K562 (cell line): Measurements from ENCODE around the gene UTP11. TPM values are rescaled to one million over a fixed set of nuclear protein-coding genes. Genes with fewer than 3 reads are reported as not detected.

ENCODE experiments used
- ATAC-seq: fragments of 200-7000 bp; cut with Tn5 transposase; 3 replicates; pipeline ENCODE4 v1.9.1; 2020; ENCODE audit warnings: moderate library complexity
- BruUV-seq: library from RNA; stranded (reverse); fragments of 400-500 nt; replicated peaks from 2 replicates; lab custom pipeline; 2021; lab: Mats Ljungman, UMichigan
- CTCF ChIA-PET: fragments of 300-600 bp; formaldehyde crosslinking; extraction: SDS; loops from one replicate; lab custom pipeline; 2021; ENCODE audit warnings: low intra/inter-chr PET ratio; lab: Yijun Ruan, JAX
- POLR2A ChIA-PET: fragments of 300-600, 350-650 bp; sonication (Branson Sonifier 250); formaldehyde crosslinking; extraction: SDS; loops from one replicate; lab custom pipeline; 2021; ENCODE audit warnings: antibody characterized with exemption, inconsistent platforms; lab: Yijun Ruan, JAX
- DNase-seq, 4 experiments: peaks; one replicate each; pipeline versions ENCODE4 v3.0.0 to v3.0.0-alpha.2; 2011 to 2018; ENCODE audit warnings: low spot score in 3 of 4, mixed read lengths in 3 of 4; ENCODE audit errors: extremely low read depth in 1 of 4
- FAIRE-seq: peaks from 2 replicates; lab custom pipeline; 2011; peaks lifted over from hg19 to GRCh38; lab: Jason Lieb, UNC
- H2AFZ ChIP-seq: 2 replicates; pipeline ENCODE4 v1.6.0; 2011; ENCODE audit warnings: low read depth, low read length, control low read depth, inconsistent platforms
- H3K27ac ChIP-seq: fragments of 200-600 bp; 3 replicates; pipeline ENCODE4 v1.8.0; 2011; ENCODE audit warnings: low read depth, mild to moderate bottlenecking, control low read depth, inconsistent platforms, low read length, moderate library complexity, mixed read lengths; ENCODE audit errors: extremely low read depth
- H3K27me3 ChIP-seq, 2 experiments: fragments of 300-600 bp in 1 of 2; 2 replicates in 1 of 2; 3 replicates in 1 of 2; pipeline versions ENCODE4 v1.6.0 to v1.8.0; 2011; ENCODE audit warnings: inconsistent platforms in 2 of 2, low read length in 2 of 2, mild to moderate bottlenecking in 1 of 2, mixed read lengths in 1 of 2, moderate library complexity in 1 of 2; ENCODE audit not compliant: control insufficient read depth in 2 of 2, insufficient read depth in 2 of 2
- H3K36me3 ChIP-seq: fragments of 300-600 bp; 3 replicates; pipeline ENCODE4 v1.8.0; 2011; ENCODE audit warnings: mild to moderate bottlenecking, low read length, inconsistent platforms; ENCODE audit not compliant: control insufficient read depth, insufficient read depth
- H3K4me1 ChIP-seq, 2 experiments: fragments of 200-600 bp in 1 of 2; replicated peaks in 1 of 2; 2 replicates in 1 of 2; 3 replicates in 1 of 2; pipeline versions ENCODE4 v1.5.1 to v1.8.0; 2011; ENCODE audit warnings: inconsistent platforms in 2 of 2, low read length in 2 of 2, mild to moderate bottlenecking in 1 of 2, mixed read lengths in 1 of 2, moderate library complexity in 1 of 2; ENCODE audit not compliant: control insufficient read depth in 2 of 2, insufficient read depth in 2 of 2
- H3K4me2 ChIP-seq: 2 replicates; pipeline ENCODE4 v1.6.1; 2011; ENCODE audit warnings: low read length, control low read depth, inconsistent platforms, mixed read lengths; ENCODE audit not compliant: insufficient read depth
- H3K4me3 ChIP-seq: fragments of 200-600 bp; sonication (generic), shearing (Covaris generic); 2 replicates; pipeline ENCODE4 v1.5.1; 2016; ENCODE audit warnings: control low read depth, inconsistent platforms
- H3K79me2 ChIP-seq: fragments of 200-600 bp; 3 replicates; pipeline ENCODE4 v1.8.0; 2011; ENCODE audit warnings: low read length, inconsistent platforms; ENCODE audit not compliant: control insufficient read depth, insufficient read depth
- H3K9ac ChIP-seq, 2 experiments: 2 replicates each; pipeline versions ENCODE4 v1.6.0 to v1.6.1; 2011; ENCODE audit warnings: low read depth in 2 of 2, low read length in 2 of 2, control low read depth in 1 of 2, inconsistent platforms in 1 of 2, mild to moderate bottlenecking in 1 of 2, mixed read lengths in 1 of 2; ENCODE audit not compliant: insufficient read depth in 1 of 2
- H3K9me1 ChIP-seq: one replicate; pipeline ENCODE4 v1.6.0; 2011; ENCODE audit warnings: inconsistent platforms, mild to moderate bottlenecking, low read length, moderate library complexity; ENCODE audit not compliant: control insufficient read depth, insufficient read depth
- H3K9me3 ChIP-seq: replicated peaks from 2 replicates; pipeline ENCODE4 v1.5.1; 2011; ENCODE audit warnings: low read depth, low read length, inconsistent platforms; ENCODE audit not compliant: control insufficient read depth, insufficient read depth
- H4K20me1 ChIP-seq: replicated peaks from 2 replicates; pipeline ENCODE4 v1.6.1; 2011; ENCODE audit warnings: low read length, inconsistent platforms, mixed read lengths; ENCODE audit not compliant: control insufficient read depth, insufficient read depth
- ZNF639 ChIP-seq, 2 experiments: fragments of 200-800 bp in 1 of 2; sonication (Bioruptor generic) in 1 of 2; sonication (generic) in 1 of 2; formaldehyde crosslinking in 1 of 2; IDR thresholded peaks in 1 of 2; conservative IDR thresholded peaks in 1 of 2; 2 replicates each; pipeline versions ENCODE4 v1.5.0 to v1.6.1; 2016 to 2020; ENCODE audit warnings: missing compliant biosample characterization in 1 of 2, missing genetic modification characterization in 1 of 2, missing genetic modification reagents in 1 of 2
- WGBS: fragments of 100-300 bp; shearing (Covaris generic); methylation state at CpG from one replicate; pipeline ENCODE4 v1.1.6; 2016; ENCODE audit warnings: low coverage, mixed read lengths; ENCODE audit not compliant: insufficient coverage; ENCODE audit errors: missing lambda C conversion rate; 5-methylcytosine and 5-hydroxymethylcytosine counted together
- in situ Hi-C: fragments of 300-500 bp; cut with MboI; formaldehyde crosslinking; loops from 4 replicates; pipeline ENCODE4 v1.15.0; 2018; ENCODE audit warnings: inconsistent platforms, mixed read lengths
- intact Hi-C: fragments of 100-400 bp; cut with micrococcal nuclease; formaldehyde crosslinking; loops from 2 replicates; pipeline ENCODE4 v1.14.2; 2022
- polyA plus RNA-seq, 8 experiments: library from polyadenylated mRNA; depleted of rRNA in 4 of 8; stranded (reverse) in 5 of 8; unstranded in 3 of 8; fragments of >200 nt; fragmentation: Nextera tagmentation in 2 of 8; fragmentation: Illumina TruSeq in 1 of 8; extraction: Ambion mirVana in 2 of 8; extraction: Trizol in 1 of 8; gene quantifications; 2 replicates each; pipeline versions ENCODE4 v1.2.1 to v1.2.3, GENCODE V29; 2011 to 2014; ENCODE audit warnings: inconsistent platforms in 1 of 8, missing spikeins in 1 of 8
- total RNA-seq, 7 experiments: library from RNA; depleted of rRNA in 6 of 7; stranded (reverse); fragments of >200 nt in 6 of 7; fragmentation: Illumina TruSeq in 2 of 7; extraction: Trizol in 2 of 7; gene quantifications; 2 replicates each; pipeline versions ENCODE4 v1.2.1 to v1.2.3, GENCODE V29; 2011 to 2021; ENCODE audit warnings: low replicate concordance in 1 of 7
- TF ChIP-seq, protein P1 (sequence below): sonication (generic); IDR thresholded peaks from 2 replicates; pipeline ENCODE4 v1.6.1; 2016

The UTP11 gene
- total and polyA plus RNA-seq, 9 of the 15 experiments (the other 6 are each of a cell fraction or from before 2014, with no cell fraction given), result 91.1 to 378 (median 221) TPM

GRCh38 chr1:38043036-38043747 lies 30.7 kb downstream of the UTP11 start:
- no peak for ATAC-seq
- ChIA-PET CTCF (no interaction called here), POLR2A (interaction anchor here (1.2 to 5.7 kb wide), 3 partner anchors 13 to 24 kb away, joined by 4 to 43 read pairs (median 7); no protein-coding TSS in a partner anchor)

More at GRCh38 chr1:38043036-38043747, 30.7 kb downstream of the UTP11 start:
- H3K9me3 ChIP-seq, result no peaks in the 10 kb centered on the region
- no TSS peak for BruUV-seq
- no peak overlapping the region for H3K27ac ChIP-seq
- intact Hi-C loops, result loop anchor here (10.0 kb wide), 1 partner anchor 542 kb away; no protein-coding TSS in a partner anchor
- H3K36me3 ChIP-seq, result no peaks in the 10 kb centered on the region
- no peaks in the 10 kb centered on the region for H3K79me2 ChIP-seq
- H3K27me3 ChIP-seq, result peaks cover 32 to 58% of the 10 kb centered on the region in 2 experiments; a peak in 4 of 5 replicates
- FAIRE-seq, result no peak
- peaks cover 0 to 30% of the 10 kb centered on the region in 2 experiments; a peak in 2 of 5 replicates for H3K4me1 ChIP-seq
- DNase-seq, result no peak
- no peak overlapping the region for H2AFZ ChIP-seq
- H3K4me3 ChIP-seq, result no peak overlapping the region
- in situ Hi-C loops, result loop anchor here (5.0 to 25.0 kb wide), 2 partner anchors 544 to 789 kb away; no protein-coding TSS in a partner anchor
- H4K20me1 ChIP-seq, result peaks cover 12% of the 10 kb centered on the region; the same call in 1 of the 2 replicates
- H3K4me2 ChIP-seq, result no peak overlapping the region
- no peak overlapping the region for H3K9ac ChIP-seq
- H3K9me1 ChIP-seq, result peaks cover 5% of the 10 kb centered on the region
- WGBS, result 12% methylated on average over 12 of the region's 12 CpGs
- TF ChIP-seq, protein P1, sequence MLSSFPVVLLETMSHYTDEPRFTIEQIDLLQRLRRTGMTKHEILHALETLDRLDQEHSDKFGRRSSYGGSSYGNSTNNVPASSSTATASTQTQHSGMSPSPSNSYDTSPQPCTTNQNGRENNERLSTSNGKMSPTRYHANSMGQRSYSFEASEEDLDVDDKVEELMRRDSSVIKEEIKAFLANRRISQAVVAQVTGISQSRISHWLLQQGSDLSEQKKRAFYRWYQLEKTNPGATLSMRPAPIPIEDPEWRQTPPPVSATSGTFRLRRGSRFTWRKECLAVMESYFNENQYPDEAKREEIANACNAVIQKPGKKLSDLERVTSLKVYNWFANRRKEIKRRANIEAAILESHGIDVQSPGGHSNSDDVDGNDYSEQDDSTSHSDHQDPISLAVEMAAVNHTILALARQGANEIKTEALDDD, result no peak
- TF ChIP-seq ZNF639 (CRISPR knock-in tag; conservative IDR thresholded peaks at IDR 0.05 in 1 of 2, IDR thresholded peaks at IDR 0.05 in 1 of 2), result 0 out of 4 replicates have a peak, but pooled peaks of 1 of the 2 experiments have one; percentile 38
- TF ChIP-seq, all 486 proteins: peak for 1
